ENCODE data around the gene IGF2BP1.
"Not testable (repeated sequence)": the region's sequence is repeated elsewhere in the genome, so short reads cannot be mapped to it uniquely, and the experiment has no call there.

Gene IGF2BP1

GRCh38 chr17:48995974-48996721 lies 1.0 kb upstream of the IGF2BP1 start:
- no peak for FAIRE-seq

DNA sequence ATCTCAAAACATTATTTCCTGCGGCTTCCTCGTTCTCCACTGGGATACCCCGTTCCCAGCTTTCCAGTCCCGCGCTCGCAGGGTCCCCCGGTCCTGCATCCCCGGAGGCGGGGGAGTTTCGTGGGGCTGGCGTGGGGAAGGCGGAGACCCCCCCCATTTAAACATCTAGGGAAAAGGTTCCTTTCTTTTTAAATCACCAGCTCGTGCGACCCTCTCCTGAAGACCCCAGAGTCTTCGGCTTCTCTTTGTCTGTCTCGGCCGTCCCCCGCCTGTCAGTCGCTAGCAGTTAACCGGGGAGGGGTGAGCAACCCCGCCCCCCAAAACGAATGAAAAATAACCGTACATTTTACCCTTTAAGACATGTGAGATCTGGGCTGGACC lies 473 bp upstream of the IGF2BP1 start:
- FAIRE-seq: no peak

DNA sequence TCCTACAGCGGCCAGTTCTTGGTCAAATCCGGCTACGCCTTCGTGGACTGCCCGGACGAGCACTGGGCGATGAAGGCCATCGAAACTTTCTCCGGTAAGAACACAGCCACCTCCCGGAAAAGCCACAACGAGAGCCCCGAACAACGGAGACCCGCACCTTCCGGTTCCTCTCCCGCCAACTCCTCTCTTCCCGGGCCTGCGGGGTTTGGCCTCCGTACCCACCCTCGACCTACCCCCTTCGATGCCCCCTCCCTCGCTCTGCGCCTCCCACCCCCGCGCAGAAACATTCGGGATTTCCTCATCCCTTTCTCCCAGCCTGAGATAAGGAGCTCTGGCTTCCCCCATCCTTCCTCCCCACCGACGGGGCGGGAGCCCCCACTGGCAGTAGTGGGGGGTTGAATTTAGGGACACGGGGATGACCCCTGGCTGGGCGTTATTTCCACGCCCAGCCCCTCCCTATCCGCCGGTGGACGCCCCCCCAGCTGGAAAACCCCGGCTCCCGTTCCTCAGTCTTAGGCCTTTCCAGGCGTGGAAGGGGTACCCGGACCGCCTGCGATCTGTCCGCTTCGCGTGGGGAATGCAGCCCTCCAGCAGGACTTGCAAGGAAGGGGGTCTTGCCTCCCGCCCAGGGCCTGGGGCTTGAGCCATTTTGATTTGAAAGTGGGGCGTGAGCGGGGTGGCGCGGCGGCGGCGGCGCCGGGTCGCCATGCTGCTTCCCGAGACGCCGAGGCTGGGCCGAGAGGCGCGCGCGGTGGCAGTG lies 822 bp downstream of the IGF2BP1 start:
- no peak for FAIRE-seq

- FAIRE-seq: no peak
These were observed 1.6 kb downstream of the IGF2BP1 start for GRCh38 chr17:48998587-48999440.

- no peak for FAIRE-seq
These were observed 3.8 kb downstream of the IGF2BP1 start for GRCh38 chr17:49000943-49001342.

DNA sequence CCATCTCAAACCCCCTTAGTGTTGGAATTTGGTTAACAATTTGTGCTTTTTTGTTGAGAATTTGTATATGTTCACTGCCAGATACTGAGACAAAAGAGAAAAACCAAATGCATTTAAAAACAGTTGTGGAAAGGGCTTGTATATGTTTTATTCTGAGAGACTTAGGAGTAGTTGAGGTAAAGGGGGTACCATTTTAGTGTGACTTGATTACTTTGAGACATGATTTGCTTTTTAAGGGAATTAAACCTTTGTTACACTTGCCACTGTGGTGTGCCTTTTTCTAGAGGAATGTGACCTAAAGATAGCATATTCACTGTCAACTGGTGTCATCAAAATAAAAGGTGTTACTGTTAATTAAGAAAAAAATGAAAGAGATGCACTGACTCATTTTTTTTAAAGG lies 4.5 kb downstream of the IGF2BP1 start:
- no peak for FAIRE-seq

GRCh38 chr17:49002331-49002730 lies 5.1 kb downstream of the IGF2BP1 start:
- FAIRE-seq: no peak

GRCh38 chr17:49002766-49003165 lies 5.6 kb downstream of the IGF2BP1 start:
- FAIRE-seq: no peak

GRCh38 chr17:49003557-49004511 lies 6.6 kb downstream of the IGF2BP1 start:
- FAIRE-seq: no peak

- no peak for FAIRE-seq
These were observed 8.0 kb downstream of the IGF2BP1 start for GRCh38 chr17:49005140-49005539.

- FAIRE-seq: not testable (repeated sequence)
These were observed 11.7 kb downstream of the IGF2BP1 start for GRCh38 chr17:49008908-49009307.

DNA sequence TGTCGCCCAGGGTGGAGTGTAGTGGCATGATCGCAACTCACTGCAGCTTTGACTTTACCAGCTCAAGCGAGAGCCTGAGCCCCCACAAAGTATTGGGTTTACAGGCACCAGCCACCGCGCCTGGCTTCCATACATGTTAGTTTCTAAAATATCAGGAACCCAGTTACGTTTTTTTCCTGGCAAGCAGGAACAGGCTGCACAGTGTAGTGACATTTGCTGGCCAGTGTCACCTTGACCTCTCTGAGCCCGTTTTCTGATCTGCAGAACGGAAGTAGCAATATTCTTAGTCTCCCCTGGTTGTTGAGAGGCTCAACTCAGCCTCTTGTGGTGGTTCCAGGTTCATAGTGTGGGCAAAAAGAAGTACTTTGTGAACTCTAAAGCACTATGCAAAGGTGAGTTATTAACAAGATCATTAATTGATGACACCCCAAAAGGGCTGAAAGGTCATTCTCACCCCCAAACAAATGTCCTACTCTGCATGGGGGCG lies 15.6 kb downstream of the IGF2BP1 start:
- no peak for FAIRE-seq

GRCh38 chr17:49013311-49014213 lies 16.4 kb downstream of the IGF2BP1 start:
- FAIRE-seq: no peak

DNA sequence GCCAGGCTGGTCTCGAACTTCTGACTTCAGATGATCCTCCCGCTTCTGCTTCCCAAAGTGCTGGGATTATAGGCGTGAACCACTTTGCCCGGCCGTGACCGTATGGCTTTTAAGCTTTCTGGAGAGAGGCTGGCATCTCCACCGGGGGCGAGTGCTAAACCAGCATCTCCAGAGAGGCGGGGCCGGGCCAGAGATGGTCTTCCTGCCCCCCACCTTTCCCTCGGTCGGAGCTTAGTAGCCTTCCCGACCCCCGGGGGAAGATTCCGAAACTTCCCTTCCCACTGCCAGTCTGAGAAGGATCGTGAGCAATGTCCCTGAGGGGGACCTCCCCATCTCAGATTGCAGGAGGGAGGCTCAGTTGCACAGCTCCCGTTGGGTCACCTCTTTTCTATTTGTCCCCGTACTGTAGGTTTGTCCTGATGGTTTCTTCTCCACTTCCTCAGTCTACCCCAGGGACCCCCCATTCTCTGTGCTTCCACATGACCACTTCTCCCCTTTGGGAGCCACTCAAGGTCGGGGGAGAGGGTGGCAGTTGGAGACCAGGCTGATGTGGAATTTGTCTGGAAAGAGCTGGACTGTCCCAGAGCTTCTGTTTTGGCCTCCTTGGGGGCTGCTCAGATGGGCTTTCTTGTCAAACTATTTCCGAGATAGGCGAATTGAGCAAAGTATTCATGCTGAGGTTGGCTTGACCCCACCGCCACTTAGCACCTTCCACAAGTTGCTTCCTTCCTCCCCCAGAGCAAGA lies 18.2 kb downstream of the IGF2BP1 start:
- no peak for FAIRE-seq

DNA sequence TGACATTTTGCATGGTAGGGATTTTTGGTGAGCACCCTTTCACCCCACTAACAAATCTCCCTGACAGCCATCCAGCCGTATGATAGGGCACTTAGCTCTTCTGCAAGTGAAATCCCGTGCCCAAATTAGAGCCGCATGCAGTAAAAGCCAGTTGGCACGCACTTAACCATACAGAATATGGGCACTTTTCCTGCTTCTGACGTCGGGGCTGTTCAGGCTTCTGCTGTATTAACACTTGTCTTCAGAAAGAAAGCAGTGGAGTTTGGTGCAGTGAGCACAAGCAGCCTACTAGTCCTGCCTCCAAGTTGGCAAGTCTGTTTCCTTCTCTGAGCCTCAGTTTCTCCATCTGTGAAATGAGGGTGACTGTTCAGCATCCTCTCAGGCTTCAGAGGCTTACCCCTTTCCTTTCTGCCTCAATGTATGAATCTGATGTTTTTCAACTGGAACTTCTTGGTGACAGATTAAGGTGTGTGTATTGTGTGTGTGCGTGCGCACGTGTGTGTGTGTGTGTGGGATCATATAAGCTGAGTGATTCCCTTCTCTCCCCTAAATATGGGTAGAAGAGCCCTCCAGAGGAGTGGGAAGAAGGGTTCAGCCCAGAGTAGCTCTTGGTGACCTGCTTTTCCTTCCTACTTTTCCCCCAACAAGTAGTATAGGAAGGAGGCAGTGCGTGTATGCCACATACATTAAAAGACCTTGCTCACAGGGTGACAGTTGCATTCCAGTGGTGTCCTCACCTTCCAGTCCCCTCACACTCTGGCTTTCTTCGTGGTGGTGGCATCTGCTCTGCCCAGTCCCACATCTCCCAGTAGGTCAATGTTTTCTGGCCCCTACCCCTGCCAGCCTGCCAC lies 19.0 kb downstream of the IGF2BP1 start:
- FAIRE-seq: no peak

GRCh38 chr17:49016775-49017463 lies 19.7 kb downstream of the IGF2BP1 start:
- no peak for FAIRE-seq

- no peak for FAIRE-seq
These were observed 21.0 kb downstream of the IGF2BP1 start for GRCh38 chr17:49018116-49018612.

- no peak for FAIRE-seq
These were observed 21.6 kb downstream of the IGF2BP1 start for GRCh38 chr17:49018748-49019147.
